Right atrium auricular region (tissue), 2 donors: ENCODE measurements around the gene PTPRN2. TPM values are rescaled to one million over a fixed set of nuclear protein-coding genes. Genes with fewer than 3 reads are reported as not detected.

Experiments
- DNase-seq: peaks from one replicate; pipeline ENCODE4 v3.0.0-alpha.2; 2019; ENCODE audit warnings: low spot score
- H3K27ac ChIP-seq, 2 donors: fragments of 200-600 bp; sonication (generic); 1 replicate in 1 of 2; 2 replicates in 1 of 2; pipeline ENCODE4 v1.5.1; 2016 to 2019
- H3K27me3 ChIP-seq, 2 donors: fragments of 200-600 bp; sonication (generic); one replicate each; pipeline versions ENCODE4 v1.5.1 to v1.6.0; 2017 to 2019
- H3K36me3 ChIP-seq: fragments of 200-600 bp; sonication (generic); one replicate; pipeline ENCODE4 v1.5.1; 2016
- H3K4me1 ChIP-seq, 2 donors: fragments of 200-600 bp; sonication (generic); one replicate each; pipeline versions ENCODE4 v1.5.1 to v1.6.0; 2017 to 2019
- H3K4me3 ChIP-seq, 2 donors: fragments of 200-600 bp; sonication (generic); 1 replicate in 1 of 2; 2 replicates in 1 of 2; pipeline ENCODE4 v1.5.1; 2017 to 2019; ENCODE audit warnings: mild to moderate bottlenecking in 1 of 2, moderate library complexity in 1 of 2
- H3K9me3 ChIP-seq, 2 donors: fragments of 200-600 bp; sonication (generic); one replicate each; pipeline ENCODE4 v1.5.1; 2019
- CTCF ChIP-seq, 2 donors: fragments of 200-600 bp; sonication (generic); IDR thresholded peaks; one replicate each; pipeline ENCODE4 v1.5.1; 2019; ENCODE audit warnings: antibody characterized with exemption in 2 of 2
- total RNA-seq, 2 donors: library from RNA; depleted of rRNA; stranded (reverse); fragments of >200 nt; gene quantifications; one replicate each; pipeline ENCODE4 v1.1.0, GENCODE V29; 2016

The PTPRN2 gene
- total RNA-seq, 2 donors from 2014 or later = 2.6 to 2.7 TPM

- Histone ChIP-seq H3K4me3 (no peak overlapping the region), H3K36me3 (no peaks in the 10 kb centered on the region), H3K4me1 (no peaks in the 10 kb centered on the region), H3K27ac (no peak overlapping the region), H3K27me3 (no peaks in the 10 kb centered on the region), H3K9me3 (no peaks in the 10 kb centered on the region)
- no peak for TF ChIP-seq CTCF (IDR thresholded peaks at IDR 0.05)
- DNase-seq = no peak
Observed at GRCh38 chr7:158005531-158005930, 582.1 kb downstream of the PTPRN2 start.

- H3K36me3 ChIP-seq = no peaks in the 10 kb centered on the region
- no peaks in the 10 kb centered on the region for H3K4me1 ChIP-seq
- no peak overlapping the region for H3K27ac ChIP-seq
- DNase-seq = no peak
- TF ChIP-seq CTCF (IDR thresholded peaks at IDR 0.05) = no peak
- no peaks in the 10 kb centered on the region for H3K27me3 ChIP-seq
- H3K9me3 ChIP-seq = no peaks in the 10 kb centered on the region
- no peak overlapping the region for H3K4me3 ChIP-seq
Observed at GRCh38 chr7:158004123-158004490, 583.5 kb downstream of the PTPRN2 start.

GRCh38 chr7:158003441-158004122, 584.0 kb downstream of the PTPRN2 start:
- TF ChIP-seq CTCF (IDR thresholded peaks at IDR 0.05) = no peak
- no peak for DNase-seq
- H3K4me1 ChIP-seq = no peaks in the 10 kb centered on the region

GRCh38 chr7:158002486-158003080, 585.0 kb downstream of the PTPRN2 start:
- Histone ChIP-seq H3K9me3 (no peaks in the 10 kb centered on the region), H3K4me1 (no peaks in the 10 kb centered on the region), H3K4me3 (no peak overlapping the region), H3K27me3 (no peaks in the 10 kb centered on the region), H3K27ac (no peak overlapping the region), H3K36me3 (no peaks in the 10 kb centered on the region)
- no peak for DNase-seq
- no peak for TF ChIP-seq CTCF (IDR thresholded peaks at IDR 0.05)

More at GRCh38 chr7:158003441-158004122, 584.0 kb downstream of the PTPRN2 start:
- Histone ChIP-seq H3K9me3 (no peaks in the 10 kb centered on the region), H3K36me3 (no peaks in the 10 kb centered on the region), H3K27me3 (no peaks in the 10 kb centered on the region), H3K27ac (no peak overlapping the region), H3K4me3 (no peak overlapping the region)

DNA sequence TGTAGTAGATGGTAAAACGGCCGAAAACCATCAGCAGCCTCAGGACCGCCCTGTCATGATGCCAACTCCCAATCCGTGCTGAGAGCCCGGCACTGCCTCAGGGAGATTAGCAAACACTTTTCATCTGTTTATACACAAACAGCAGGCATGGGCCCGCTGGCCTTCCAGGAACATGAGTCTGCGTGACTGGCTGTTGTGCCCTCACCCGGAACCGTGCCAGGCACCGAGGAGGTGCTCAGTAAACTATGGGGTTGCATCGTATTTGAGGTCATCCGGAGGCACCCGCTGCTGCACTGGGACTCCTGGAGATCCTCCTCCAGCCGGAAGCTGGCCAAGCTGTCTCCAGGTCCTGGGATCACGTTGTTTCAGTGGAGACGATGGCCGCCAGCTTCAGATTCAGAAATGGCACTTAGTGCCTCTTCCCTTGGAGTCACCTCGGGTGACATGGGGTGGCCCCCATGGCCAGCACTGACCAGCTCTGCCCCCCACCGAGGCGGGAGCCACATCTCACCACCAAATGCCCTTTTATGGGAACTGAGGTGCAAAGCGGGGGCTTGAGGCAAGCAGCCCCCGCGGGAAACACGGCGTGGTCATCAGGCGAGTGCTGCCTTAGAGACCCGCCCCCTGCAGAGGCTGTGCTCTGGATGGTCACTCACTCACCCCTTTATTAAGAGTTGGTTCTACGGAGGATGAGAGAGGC, 585.9 kb downstream of the PTPRN2 start:
- no peaks in the 10 kb centered on the region for H3K27me3 ChIP-seq
- no peaks in the 10 kb centered on the region for H3K36me3 ChIP-seq

More for the DNA sequence above, 585.9 kb downstream of the PTPRN2 start:
- H3K4me3 ChIP-seq = no peak overlapping the region
- H3K9me3 ChIP-seq = no peaks in the 10 kb centered on the region
- H3K27ac ChIP-seq = no peak overlapping the region
- TF ChIP-seq CTCF (IDR thresholded peaks at IDR 0.05) = no peak
- no peaks in the 10 kb centered on the region for H3K4me1 ChIP-seq
- DNase-seq = no peak
